GM12874 (cell line): ENCODE measurements around the gene PLTP.

Experiments
- CTCF ChIP-seq: IDR thresholded peaks from 2 replicates; pipeline ENCODE4 v1.5.1; 2011; ENCODE audit warnings: low read depth, mild to moderate bottlenecking, control low read depth, low read length, moderate library complexity; ENCODE audit not compliant: insufficient read depth

Gene PLTP

GRCh38 chr20:45874576-45874975 is 37.4 kb downstream of the PLTP start:
- no peak for TF ChIP-seq CTCF

- TF ChIP-seq CTCF: no peak
Observed at GRCh38 chr20:45873409-45874103, 38.4 kb downstream of the PLTP start.

- no peak for TF ChIP-seq CTCF
Observed at GRCh38 chr20:45872626-45873025, 39.3 kb downstream of the PLTP start.

GRCh38 chr20:45867819-45868176 is 44.2 kb downstream of the PLTP start:
- no peak for TF ChIP-seq CTCF

GRCh38 chr20:45867136-45867818 is 44.7 kb downstream of the PLTP start:
- no peak for TF ChIP-seq CTCF

GRCh38 chr20:45866454-45866853 is 45.5 kb downstream of the PLTP start:
- TF ChIP-seq CTCF: no peak

GRCh38 chr20:45863543-45864470 is 48.1 kb downstream of the PLTP start:
- no peak for TF ChIP-seq CTCF
